SU-DHL-6 (cell line): Measurements from ENCODE around the gene FSD2.

Source experiments
- CTCF ChIP-seq: fragments of 200-600 bp; sonication (generic); IDR thresholded peaks from one replicate; pipeline ENCODE4 v1.5.1; 2017; ENCODE audit warnings: antibody characterized with exemption, mild to moderate bottlenecking, low read length, moderate library complexity; ENCODE audit not compliant: insufficient read depth, poor library complexity, severe bottlenecking
- EZH2phosphoT487 ChIP-seq: fragments of 200-600 bp; sonication (generic), shearing (Covaris generic); conservative IDR thresholded peaks from 2 replicates; pipeline ENCODE4 v1.6.1; 2018; ENCODE audit warnings: mild to moderate bottlenecking, antibody characterized with exemption, low read length, moderate library complexity, mixed read lengths

GRCh38 chr15:82767163-82767829, 38.6 kb downstream of the FSD2 start:
- TF ChIP-seq EZH2phosphoT487 (no peak), CTCF (no peak)
